Activated CD8-positive, alpha-beta memory T cell treated with anti-CD3 and anti-CD28 coated beads, Interleukin-2, amount 50 U/mL, for 4 hours (primary cell): ENCODE data around the gene TRABD.
"Not testable (repeated sequence)": the region's sequence is repeated elsewhere in the genome, so short reads cannot be mapped to it uniquely, and the experiment has no call there.

ENCODE experiments used
- DNase-seq: peaks from one replicate; pipeline ENCODE4 v3.0.0-alpha.2; 2020

Gene TRABD

DNA sequence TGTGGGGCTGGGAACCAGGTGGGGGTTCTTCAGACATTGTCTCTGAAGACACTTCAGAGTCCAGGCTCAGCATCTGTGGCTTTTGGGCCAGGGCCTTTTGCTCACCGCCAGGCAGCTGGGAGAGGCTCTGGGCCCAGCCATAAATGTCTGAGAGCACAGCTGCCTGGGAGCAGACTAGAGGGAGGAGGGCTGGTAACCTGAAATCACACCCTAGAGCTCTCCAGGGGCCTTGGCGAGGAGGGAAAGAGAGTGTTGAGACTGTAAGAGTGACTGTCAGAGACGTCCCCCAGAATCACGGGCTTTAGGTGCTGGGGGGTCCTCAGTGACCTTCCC lies 4.1 kb downstream of the TRABD start:
- no peak for DNase-seq

DNA sequence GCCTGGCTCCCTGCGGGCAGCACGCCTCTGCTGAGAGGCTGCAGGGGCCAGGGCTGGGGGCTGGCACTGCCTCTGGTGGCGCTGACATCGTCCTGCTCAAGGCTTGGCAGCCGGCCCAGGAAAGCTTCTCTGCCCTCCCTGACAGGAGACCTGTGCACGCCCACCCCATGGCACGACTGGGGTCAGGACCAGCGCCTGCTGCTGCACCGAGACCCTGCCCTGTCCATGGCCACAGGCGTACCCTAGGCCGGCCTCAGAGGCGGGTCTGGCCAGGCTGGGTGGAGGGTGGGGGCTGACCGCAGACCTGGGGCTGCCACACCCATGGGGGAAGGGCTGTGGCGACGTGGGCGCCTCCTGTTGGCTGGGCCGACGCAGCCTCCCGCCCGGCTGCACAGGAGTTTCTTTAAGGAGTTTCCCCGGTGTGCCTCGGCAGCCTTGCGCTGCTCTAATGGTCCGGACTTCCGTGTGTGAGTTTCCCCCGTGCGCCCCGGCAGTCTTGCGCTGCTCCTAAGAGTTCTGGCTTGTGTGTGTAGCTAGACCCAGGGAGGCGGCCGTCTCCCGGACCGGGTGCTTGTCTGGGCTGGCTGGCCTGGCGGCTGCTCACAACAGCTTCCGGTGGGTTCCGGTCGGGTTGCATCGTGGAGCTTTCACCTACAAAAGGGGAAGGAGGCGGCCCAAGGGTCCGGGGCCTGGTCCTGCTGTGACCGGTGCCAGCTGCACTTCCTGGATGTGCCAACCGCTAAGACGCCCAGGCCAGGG lies 4.6 kb downstream of the TRABD start:
- DNase-seq: peak; percentile 75

DNA sequence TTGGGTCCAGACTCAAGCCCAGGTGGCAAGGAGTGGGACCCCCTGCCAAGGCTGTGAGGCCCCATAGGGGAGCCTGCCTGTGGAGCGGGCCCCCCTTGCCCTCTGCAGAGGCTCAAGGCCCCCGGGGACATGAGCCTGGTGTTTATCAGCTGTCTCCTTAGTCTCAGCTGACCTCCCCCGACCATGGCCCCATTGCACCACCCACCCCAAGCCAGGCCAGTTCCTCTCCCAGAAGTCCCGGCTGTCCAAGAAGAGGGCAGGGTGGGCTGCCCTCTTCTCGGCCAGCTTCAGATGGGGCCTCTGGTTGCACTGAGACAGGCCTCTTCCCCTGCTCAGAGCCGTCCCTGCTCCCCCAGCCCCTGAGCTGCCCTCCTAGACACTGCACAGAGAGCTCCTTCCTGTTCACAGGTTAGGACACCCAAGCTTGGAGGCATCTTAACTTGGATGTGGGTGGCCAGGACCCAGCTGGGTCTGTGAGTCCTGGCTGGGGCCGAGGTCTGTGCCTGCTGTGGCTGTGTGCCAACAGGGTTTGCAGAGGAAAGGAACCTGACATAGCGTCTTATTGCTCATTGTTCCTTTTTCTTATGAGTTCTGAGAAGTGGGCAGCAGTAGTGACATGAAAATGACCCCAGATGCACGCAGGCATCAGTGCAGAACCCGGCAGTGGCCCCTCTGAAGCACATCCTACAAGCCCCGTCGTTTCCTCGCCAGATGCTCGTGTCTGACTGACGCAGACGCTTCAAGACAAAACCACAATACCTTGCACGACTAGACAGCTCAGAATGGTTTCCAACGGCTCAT lies 5.4 kb downstream of the TRABD start:
- peak; percentile 70 for DNase-seq

DNA sequence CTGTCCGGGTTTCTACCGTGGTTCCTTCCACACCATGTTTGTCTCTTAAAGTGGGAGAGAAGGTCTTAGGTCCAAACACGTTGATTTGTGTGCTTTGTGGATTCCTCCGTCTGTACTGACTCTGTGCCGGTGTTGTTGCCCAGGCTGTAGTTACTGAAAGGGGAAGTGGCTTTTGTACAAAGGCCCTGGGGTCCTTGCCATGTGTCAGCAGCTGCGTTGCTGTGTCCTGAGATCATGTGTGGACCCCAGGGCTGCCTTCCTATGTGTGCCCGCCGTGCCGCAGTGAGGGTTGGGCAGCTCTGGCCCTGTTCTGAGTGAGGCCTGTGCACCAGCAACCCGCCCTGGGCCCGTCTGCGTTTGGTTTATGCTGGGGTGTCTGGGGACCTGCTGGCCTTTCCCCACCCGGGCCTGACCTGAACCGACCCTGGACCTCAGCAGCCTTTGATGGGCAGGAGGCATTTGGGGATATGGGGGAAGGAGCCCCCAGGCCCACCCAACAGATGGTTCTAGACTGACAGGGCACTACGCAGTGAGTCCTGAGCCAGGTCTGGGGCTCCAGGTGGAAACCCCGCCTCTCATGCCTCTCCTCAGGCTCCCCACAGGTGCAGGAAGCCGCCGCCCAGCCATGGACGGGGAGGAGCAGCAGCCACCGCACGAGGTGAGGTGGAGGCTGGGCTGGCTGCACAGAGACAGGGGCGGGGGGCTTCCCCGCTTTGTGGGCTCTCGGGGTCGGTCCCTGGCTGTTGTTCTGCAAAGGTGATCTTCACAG lies 6.9 kb downstream of the TRABD start:
- DNase-seq: no peak

DNA sequence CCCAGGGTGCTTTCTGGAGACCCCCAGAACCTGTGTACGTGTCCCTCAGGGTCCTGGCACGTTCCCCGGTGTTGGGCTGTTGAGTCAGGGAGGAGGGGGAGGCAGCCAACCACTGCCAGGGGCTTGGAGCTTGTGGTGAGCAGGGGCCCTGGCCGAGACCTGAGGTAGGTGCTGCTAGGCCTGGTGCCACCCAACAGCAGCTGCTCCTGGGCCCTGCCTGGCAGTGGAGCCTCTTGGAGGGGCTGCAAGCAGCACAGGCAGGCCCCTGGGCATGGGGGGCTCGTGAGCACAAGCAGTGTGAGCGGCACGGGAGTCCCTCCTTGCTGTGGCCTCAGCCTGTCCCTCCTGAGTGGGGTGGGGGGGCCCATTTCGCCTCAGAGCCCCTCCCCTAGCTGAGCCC lies 7.9 kb downstream of the TRABD start:
- DNase-seq: no peak

DNA sequence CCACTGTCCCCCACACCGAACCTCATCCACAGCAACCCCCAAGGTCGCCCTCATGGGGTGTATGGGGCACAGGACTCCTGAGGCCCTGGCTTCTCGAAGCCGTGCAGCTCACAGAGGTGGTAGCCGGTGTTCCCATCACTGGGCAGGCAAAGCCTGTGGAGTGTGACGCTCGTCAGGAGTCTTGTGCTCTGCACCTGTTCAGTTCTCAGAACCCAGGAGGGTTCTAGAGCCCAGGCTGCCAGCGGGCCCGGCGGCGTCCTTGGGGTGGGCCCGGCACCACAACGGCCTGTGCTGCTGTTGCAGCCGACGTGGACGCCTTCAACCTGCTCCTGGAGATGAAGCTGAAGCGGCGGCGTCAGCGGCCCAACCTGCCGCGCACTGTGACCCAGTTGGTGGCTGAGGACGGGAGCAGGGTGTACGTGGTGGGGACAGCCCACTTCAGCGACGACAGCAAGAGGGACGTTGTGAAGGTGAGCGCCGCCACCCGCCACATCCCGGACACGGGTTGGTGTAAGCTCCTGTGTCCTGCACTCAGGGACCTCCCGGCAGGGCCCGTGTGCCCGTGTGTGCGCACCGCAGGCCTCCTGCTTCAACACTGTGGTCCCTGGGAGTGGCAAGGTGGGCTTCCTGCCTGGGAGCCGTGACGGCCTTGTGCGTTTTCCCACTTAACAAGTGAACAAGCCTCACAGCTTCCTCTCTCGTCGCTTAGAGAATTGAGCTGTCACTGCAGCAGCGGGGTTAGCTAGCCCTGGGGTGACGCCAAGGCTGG lies 8.5 kb downstream of the TRABD start:
- DNase-seq: no peak

DNA sequence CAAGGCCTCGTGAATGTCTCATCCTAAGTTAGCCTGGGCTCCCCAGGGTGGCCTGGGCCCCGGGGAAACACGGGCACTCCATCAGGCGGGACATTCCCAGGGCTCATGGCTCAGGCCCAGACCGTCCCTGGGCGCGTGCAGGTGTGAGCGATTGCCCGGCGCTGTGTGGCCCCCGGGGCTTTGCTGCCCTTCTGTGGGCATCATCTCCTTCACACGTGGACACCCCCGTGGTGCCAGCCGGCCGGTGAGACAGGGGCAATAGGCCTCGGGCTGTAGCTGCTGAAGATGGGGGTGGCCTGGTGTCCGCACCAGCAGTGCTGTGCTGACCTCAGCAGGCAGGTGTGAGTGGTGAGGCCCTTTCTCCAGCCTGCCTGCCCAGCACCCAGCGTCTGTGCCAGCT lies 10.5 kb downstream of the TRABD start:
- DNase-seq: no peak

DNA sequence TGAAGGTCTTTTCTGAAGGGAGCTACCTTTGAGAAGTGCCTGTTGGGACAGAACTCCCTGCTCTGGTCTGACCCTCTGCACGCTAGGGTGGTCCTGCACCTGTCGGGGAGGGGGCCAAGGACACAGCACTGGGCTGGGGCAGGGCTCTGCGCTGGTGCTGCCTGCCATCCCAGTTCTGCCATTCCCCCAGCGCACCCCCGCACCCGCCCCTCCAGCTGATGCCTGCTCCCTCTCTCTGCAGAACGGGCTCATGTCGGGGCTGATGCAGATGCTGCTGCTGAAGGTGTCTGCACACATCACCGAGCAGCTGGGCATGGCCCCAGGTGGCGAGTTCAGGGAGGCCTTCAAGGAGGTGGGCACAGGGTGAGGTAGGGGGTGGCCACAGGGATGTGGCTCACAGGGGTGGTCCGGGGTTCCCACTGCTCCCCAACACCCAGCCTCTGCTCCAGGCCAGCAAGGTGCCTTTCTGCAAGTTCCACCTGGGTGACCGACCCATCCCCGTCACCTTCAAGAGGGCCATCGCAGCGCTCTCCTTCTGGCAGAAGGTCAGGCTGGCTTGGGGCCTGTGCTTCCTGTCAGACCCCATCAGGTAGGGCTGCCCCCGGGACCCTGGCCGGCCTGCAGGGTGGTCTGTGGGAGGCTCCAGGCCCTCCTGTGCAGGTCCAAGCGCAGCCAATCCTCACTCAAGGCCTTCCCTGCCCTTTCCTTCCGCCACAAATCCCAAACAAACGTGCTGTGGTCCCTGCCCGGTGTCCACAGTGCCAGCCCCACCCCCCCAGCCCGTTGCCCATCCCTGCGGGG lies 11.5 kb downstream of the TRABD start:
- no peak for DNase-seq

DNA sequence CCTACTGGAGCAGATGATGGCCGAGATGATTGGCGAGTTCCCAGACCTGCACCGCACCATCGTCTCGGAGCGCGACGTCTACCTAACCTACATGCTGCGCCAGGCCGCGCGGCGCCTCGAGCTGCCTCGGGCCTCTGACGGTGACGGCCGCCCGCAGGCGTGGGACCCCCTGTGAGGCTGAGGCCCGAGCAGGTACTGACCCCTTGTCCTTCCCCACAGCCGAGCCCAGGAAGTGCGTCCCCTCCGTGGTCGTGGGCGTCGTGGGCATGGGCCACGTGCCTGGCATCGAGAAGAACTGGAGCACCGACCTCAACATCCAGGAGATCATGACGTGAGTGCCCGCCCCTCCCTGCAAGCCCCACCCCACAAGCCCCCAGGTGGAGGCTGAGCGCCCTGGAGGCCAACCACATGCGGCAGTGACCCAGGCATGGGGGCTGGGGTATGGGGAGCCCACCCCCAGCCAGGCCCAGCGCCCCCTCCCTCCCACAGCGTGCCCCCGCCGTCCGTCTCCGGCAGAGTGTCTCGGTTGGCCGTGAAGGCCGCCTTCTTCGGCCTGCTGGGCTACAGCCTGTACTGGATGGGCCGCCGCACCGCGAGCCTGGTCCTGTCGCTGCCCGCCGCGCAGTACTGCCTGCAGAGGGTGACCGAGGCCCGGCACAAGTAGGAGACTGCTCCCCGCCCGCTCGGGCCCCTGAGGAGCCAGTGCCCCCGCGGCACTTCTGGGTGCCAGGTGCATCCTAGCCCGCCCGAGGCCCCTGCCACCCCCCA lies 12.3 kb downstream of the TRABD start:
- DNase-seq: no peak

DNA sequence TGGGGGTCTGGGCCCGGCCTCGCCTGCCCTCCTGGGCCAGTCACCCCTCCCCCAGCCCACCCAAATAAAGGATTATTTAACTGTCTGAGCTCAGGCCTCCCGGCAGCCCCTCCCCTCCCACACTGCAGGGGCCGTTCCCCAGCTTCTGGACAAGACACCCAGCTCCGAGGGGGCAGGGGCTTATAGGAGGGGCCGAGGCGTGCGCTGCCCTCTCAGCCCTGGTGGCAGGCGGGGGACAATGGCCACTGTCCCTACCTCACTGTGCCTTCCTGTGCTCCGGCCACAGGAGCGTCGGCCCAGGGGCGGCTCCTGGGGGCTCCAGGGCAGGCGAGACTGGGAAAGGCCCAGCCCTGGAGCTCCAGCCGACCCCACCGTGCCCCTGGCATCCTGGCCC lies 12.9 kb downstream of the TRABD start:
- no peak for DNase-seq

DNA sequence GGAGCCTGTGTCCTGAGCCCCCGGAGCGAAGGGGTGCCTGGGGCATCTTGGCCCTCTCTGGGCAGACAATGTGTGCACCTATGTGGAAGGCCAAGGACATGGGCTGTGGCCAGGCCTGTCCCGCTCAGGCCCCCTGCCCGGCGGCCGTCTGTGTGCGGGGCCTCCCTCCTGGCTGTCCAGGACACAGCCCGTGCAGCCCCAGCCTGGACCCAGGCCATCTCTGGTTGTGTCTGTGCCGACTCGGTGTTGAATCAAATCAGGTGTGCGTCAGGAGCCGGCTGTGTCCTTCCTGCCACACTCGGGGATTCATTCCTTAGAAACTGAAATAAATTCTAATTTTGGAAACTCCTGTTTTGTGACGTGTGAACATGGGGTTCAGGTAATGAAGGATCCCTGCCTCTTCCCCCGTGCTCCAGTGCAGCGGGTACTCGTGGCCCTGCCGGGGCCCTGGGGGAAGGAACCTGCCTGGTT lies 13.6 kb downstream of the TRABD start:
- DNase-seq: no peak

DNA sequence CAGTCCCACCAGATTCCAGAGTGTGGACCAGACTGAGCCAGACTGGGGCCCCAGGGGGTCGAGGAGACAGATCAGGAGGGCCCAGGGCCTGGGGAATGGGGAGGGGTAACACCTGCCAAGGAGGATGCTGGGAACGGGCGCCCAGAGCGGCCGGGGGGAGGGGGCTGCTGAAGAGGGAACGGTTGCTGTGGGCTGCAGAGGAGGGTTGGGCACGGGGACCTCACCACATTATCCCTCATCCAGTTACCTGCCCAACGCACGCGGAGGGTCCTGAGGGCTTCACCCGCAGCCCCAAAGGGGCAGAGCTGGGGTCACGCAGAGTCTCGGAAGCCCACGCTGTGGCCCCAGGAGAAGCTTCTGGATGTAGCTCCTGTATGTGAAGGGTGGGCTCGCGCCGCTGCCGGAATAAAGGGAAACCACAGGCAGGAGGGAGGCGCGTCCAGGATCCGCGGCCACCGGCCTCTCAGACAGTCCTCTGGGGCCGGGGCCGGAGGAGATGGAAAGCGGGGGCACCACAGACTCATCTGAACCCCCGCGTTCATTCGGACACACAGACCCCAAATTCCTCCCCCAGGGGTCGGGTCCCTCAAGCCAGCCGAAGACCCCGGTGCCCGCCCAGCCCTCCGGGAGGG lies 14.2 kb downstream of the TRABD start:
- DNase-seq: no peak

DNA sequence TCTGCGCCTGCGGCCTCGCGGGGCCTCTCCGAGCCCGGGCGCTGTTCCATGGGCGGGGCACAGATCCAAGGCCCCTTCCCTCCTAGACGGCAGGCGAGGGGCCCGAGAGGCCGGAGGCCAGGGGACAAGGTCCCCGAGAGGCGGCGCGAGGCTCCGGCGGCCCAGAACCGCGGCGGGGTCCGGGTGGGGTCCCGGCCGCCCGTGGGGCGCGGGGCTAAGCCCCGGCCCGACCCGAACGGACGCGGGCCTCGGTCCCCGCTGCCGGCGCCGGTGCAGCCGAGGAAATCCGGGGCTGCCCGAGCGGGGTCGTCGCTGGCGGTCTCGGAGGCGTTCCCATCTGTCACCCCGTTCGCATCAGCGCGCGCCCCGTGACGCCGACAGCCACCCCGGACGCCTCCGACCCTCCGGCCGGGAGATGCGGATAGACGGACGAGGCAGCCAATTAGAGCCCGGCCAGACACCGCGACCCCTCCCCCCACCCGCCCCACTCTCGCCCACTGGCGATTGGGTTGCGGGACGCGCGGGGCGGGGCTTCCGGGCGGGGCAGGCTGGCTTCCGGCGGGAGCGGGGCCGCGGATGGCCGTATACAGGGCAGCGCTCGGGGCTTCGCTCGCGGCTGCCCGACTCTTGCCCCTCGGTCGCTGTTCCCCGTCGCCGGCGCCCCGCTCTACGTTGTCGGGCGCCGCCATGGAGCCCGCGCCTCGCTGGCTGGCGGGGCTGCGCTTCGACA lies 14.9 kb downstream of the TRABD start, which contains the start of gene SELENOO:
TSS of gene SELENOO (plus strand) at position 551 of the 730 bp plus-strand sequence. CDS start at position 577, 26 bp downstream.
- peak; percentile 89 for DNase-seq

DNA sequence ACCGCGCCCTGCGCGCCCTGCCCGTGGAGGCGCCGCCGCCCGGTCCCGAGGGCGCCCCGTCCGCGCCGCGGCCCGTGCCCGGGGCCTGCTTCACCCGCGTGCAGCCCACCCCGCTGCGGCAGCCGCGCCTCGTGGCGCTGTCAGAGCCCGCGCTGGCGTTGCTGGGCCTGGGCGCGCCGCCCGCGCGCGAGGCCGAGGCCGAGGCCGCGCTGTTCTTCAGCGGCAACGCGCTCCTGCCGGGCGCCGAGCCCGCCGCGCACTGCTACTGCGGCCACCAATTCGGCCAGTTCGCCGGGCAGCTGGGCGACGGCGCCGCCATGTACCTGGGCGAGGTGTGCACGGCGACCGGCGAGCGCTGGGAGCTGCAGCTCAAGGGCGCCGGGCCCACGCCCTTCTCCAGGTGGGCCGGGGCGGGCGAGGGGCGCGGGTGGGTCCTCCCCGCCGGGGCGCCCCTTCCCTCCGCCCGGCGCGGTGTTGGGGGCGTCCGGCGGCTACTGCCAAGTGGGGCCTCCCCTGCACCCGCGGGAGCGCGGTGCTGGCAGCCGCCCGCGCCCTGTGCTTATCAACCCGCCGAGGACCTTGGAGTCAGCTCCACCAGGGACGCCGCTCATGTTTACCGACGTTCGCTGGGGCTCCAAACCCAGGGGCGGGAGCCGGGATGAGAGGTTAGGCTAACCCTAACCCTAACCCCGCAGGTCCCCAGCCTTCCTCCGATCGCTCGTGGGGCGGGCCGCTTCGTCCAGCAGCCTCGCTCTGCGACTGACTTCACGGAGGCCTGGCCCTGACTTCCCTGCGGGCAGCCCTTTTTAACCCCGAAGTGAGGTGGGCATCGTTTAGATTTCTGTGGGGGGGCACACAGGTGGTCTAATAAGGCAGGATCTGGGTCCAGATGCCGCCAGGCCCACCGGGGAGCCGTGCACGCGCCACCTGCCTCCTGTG lies 15.7 kb downstream of the TRABD start:
- DNase-seq: no peak

DNA sequence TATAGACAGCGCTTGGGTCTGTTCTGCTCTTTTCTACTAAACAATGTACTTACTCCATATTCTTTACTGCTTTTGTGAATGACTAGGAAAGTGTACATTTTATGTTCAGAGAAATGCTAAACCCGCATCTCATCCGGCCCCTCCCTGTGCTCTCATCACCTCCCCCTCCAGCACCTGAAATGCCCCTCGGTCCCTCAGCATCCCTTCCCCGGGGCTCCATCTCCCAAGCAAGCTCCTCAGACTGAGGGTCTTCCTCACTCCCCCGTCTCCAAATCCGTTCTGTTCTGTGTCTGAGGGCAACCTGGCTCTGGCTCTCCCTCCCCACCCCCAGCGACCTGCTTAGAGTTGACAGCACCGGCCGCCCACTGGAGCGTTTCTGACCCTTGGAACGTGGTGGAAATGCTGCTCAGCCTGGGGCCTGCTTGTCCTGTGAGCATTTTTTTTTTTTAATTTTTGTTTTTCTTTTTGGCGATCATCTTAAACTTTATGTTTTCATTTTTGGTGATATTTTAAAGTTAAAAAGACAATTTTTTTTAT lies 16.5 kb downstream of the TRABD start:
- no peak for DNase-seq

DNA sequence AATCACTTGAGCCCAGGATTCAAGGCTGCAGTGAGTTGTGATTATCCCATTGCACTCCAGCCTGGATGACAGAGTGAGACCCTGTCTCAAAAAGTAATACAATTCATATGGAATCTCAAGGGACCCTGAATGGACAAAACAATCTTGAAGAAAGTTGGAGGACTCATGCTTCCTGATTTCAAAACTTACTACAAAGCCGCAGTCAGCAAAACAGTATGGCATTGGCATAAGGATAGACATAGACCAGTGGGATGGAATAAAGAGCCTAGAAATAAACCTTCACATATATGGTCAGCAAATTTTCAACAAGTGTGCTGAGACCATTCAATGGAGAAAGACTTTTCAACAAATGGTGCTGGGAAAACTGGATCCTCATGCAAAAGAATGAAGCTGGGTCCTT lies 17.6 kb downstream of the TRABD start:
- no peak for DNase-seq

DNA sequence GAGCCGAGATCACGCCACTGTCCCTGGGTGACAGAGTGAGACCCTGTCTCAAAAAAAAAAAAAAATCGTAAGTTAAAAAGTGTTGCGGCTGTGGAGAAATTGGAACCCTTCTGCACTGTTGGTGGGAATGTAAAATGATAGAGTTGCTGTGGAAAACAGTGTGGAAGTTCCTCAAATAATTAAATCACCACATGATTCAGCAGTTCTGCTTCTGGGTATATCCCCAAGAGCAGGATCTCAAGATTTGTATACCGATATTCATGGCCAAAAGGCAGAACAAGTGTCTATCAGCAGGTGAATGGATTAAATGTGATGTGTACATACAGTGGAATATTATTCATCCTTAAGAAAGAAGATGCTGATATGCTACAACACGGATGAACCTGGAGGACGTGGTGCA lies 18.9 kb downstream of the TRABD start:
- DNase-seq: no peak

DNA sequence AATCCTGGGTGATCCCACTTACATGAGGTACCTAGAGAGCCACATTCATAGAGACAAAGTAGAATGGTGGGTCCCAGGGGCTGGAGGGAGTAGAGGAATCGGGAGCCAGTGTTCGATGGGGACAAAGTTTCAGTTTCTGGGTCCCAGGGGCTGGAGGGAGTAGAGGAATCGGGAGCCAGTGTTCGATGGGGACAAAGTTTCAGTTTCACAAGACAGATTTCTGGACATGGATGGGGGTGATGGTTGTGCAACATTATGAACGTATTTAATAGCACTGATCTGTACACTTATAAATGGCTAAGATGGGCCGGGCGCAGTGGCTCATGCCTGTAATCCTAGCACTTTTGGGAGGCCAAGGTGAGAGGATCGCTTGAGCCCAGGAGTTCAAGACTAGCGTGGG lies 19.3 kb downstream of the TRABD start:
- not testable (repeated sequence) for DNase-seq
